SKM-1 (cell line): ENCODE measurements around the gene PROSER1.
A peak's percentile ranks its signal among the peaks of the same experiment; 100 is the strongest.
"Not testable (repeated sequence)": the region's sequence is repeated elsewhere in the genome, so short reads cannot be mapped to it uniquely, and the experiment has no call there.

Source experiments
- DNase-seq: peaks from one replicate; lab custom pipeline; 2025; ENCODE audit not compliant: unreplicated experiment; lab: John Stamatoyannopoulos, UW

PROSER1 gene

GRCh38 chr13:39032150-39032549, 5.7 kb downstream of the PROSER1 start:
- DNase-seq, result no peak

GRCh38 chr13:39025433-39025839, 12.5 kb downstream of the PROSER1 start:
- DNase-seq, result no peak

GRCh38 chr13:39023761-39024160, 14.1 kb downstream of the PROSER1 start:
- DNase-seq, result no peak

GRCh38 chr13:39023316-39023715, 14.6 kb downstream of the PROSER1 start:
- DNase-seq, result no peak

GRCh38 chr13:39020853-39021462, 16.9 kb downstream of the PROSER1 start:
- no peak for DNase-seq

- no peak for DNase-seq
These were observed 21.1 kb downstream of the PROSER1 start for GRCh38 chr13:39016787-39017186.

GRCh38 chr13:39016087-39016486, 21.8 kb downstream of the PROSER1 start:
- DNase-seq, result no peak

GRCh38 chr13:39013462-39013861, 24.4 kb downstream of the PROSER1 start:
- DNase-seq, result no peak

GRCh38 chr13:39012608-39013007, 25.3 kb downstream of the PROSER1 start:
- DNase-seq, result no peak

GRCh38 chr13:39006371-39007111, 31.3 kb downstream of the PROSER1 start:
- not testable (repeated sequence) for DNase-seq

GRCh38 chr13:38998739-38999138, 39.1 kb downstream of the PROSER1 start:
- DNase-seq, result no peak

- no peak for DNase-seq
These were observed 44.5 kb downstream of the PROSER1 start for GRCh38 chr13:38993381-38993780.

GRCh38 chr13:38990693-38991092, 47.2 kb downstream of the PROSER1 start, which contains the start of gene STOML3:
STOML3 (minus strand) TSS chr13:38990831; CDS start chr13:38990721, 110 bp downstream.
- DNase-seq, result no peak

- DNase-seq, result no peak
These were observed 56.8 kb downstream of the PROSER1 start for GRCh38 chr13:38981096-38981495.

- DNase-seq, result no peak
These were observed 57.2 kb downstream of the PROSER1 start for GRCh38 chr13:38980750-38981078.

GRCh38 chr13:38979891-38980749, 57.8 kb downstream of the PROSER1 start:
- DNase-seq, result no peak

GRCh38 chr13:38970380-38971051, 67.4 kb downstream of the PROSER1 start:
- no peak for DNase-seq

GRCh38 chr13:38969187-38969586, 68.7 kb downstream of the PROSER1 start:
- DNase-seq, result no peak

- DNase-seq, result no peak
These were observed 70.4 kb downstream of the PROSER1 start for GRCh38 chr13:38967446-38967845.

GRCh38 chr13:38965281-38965680, 72.6 kb downstream of the PROSER1 start:
- peak; percentile 3 for DNase-seq

GRCh38 chr13:38960175-38960574, 77.7 kb downstream of the PROSER1 start:
- DNase-seq, result no peak
